ENCODE measurements around the gene ZNF511. TPM values are rescaled to one million over a fixed set of nuclear protein-coding genes. Genes with fewer than 3 reads are reported as not detected.
A peak's percentile ranks its signal among the peaks of the same experiment; 100 is the strongest.
"Not testable (repeated sequence)": the region's sequence is repeated elsewhere in the genome, so short reads cannot be mapped to it uniquely, and the experiment has no call there.

ZNF511 gene, protein sequence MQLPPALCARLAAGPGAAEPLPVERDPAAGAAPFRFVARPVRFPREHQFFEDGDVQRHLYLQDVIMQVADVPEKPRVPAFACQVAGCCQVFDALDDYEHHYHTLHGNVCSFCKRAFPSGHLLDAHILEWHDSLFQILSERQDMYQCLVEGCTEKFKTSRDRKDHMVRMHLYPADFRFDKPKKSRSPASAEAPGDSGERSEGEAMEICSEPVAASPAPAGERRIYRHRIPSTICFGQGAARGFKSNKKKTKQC
- 30.3 TPM for total RNA-seq

DNA sequence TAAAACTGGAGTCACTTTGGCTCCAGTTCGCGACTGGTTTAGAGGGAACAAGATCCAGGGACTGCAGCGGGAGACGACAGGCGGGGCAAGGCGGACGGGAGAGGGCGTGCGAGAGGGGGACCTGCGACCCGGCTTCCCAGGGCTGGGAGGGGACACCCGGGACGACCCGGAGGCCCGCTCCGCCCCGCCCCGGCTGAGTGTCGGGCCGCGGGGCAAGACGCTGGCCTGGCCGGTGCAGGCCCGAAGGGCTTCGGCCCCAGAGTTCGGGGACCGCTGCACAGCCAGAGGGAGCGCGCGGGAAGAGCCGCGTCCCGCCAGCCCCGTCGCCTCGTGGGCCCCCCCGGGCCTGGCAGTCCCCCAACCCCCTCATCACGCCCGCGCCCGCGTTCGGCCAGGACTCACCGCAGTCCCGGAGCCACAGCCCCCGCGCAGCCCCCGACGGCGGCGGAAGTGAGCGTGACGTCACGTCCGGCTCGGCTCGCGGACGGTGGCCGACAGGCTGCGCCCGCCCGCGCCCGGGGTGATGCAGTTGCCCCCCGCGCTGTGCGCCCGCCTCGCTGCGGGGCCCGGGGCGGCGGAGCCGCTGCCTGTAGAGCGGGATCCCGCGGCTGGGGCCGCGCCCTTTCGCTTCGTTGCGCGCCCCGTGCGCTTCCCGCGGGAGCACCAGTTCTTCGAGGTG lies at the start of gene ZNF511, which contains the start of gene TUBGCP2:
ZNF511 (plus strand) TSS at position 494 of the 679 bp plus-strand sequence; CDS start at position 524, 30 bp downstream.
TUBGCP2 (minus strand) TSS at position 452 of the 679 bp plus-strand sequence. CDS start 5,931 bp downstream, outside the sequence.
- Histone ChIP-seq H3K9me3 (ENCODE audit: control insufficient read depth in 3 of 3, low read length in 3 of 3) (no peaks in the 10 kb centered on the region), H3K4me1 (ENCODE audit: control insufficient read depth in 3 of 3, insufficient read depth in 3 of 3, low read length in 3 of 3) (peaks cover 20 to 38% (median 26%) of the 10 kb centered on the region in 3 donors), H3K4me3 (ENCODE audit: low read length in 3 of 3) (peak within 1 kb of the TSS; percentile 91 to 93 (median 92)), H3K27ac (ENCODE audit: low read depth, low read length) (peak within 1 kb of the TSS; percentile 93), H3K36me3 (ENCODE audit: control insufficient read depth in 3 of 3, insufficient read depth in 3 of 3, low read length in 3 of 3) (peaks cover 19 to 29% (median 27%) of the 10 kb centered on the region in 3 donors), H3K27me3 (ENCODE audit: control insufficient read depth in 3 of 3, insufficient read depth in 3 of 3, low read length in 3 of 3) (no peaks in the 10 kb centered on the region), H3K9ac (ENCODE audit: low read depth in 1 of 3, low read length in 3 of 3) (peak within 1 kb of the TSS; percentile 92 to 94 (median 92))

DNA sequence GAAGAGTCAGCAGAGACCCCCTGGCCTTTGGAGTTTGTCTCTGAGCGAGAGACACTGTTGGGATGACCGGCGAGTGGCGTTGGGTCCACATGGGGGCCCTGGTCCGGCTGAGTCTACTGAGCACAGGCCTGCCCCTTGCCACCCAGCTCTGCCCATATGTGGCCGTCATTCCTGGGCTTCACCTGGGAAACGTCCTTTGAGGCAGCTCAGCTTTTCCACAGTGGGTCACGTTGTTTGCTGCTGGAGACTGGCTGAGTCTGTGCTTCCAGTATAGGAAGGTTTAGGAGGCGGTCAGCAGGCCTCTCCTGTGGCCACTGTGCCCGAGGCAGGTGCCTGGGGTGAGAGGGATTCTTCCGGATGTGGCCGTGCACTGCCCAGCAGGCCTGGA lies 49.1 kb upstream of the ZNF511 start:
- peaks cover 27 to 46% (median 41%) of the 10 kb centered on the region in 3 donors for H3K4me1 ChIP-seq (ENCODE audit: control insufficient read depth in 3 of 3, insufficient read depth in 3 of 3, low read length in 3 of 3)
- H3K27ac ChIP-seq (ENCODE audit: low read depth, low read length), result peak overlapping the region; percentile 51
- peaks cover 0 to 2% (median 0%) of the 10 kb centered on the region in 3 donors for H3K36me3 ChIP-seq (ENCODE audit: control insufficient read depth in 3 of 3, insufficient read depth in 3 of 3, low read length in 3 of 3)
- no peaks in the 10 kb centered on the region for H3K27me3 ChIP-seq (ENCODE audit: control insufficient read depth in 3 of 3, insufficient read depth in 3 of 3, low read length in 3 of 3)
- no peaks in the 10 kb centered on the region for H3K9me3 ChIP-seq (ENCODE audit: control insufficient read depth in 3 of 3, low read length in 3 of 3)
- H3K9ac ChIP-seq (ENCODE audit: low read depth in 1 of 3, low read length in 3 of 3), result no peak overlapping the region
- no peak overlapping the region for H3K4me3 ChIP-seq (ENCODE audit: low read length in 3 of 3)

DNA sequence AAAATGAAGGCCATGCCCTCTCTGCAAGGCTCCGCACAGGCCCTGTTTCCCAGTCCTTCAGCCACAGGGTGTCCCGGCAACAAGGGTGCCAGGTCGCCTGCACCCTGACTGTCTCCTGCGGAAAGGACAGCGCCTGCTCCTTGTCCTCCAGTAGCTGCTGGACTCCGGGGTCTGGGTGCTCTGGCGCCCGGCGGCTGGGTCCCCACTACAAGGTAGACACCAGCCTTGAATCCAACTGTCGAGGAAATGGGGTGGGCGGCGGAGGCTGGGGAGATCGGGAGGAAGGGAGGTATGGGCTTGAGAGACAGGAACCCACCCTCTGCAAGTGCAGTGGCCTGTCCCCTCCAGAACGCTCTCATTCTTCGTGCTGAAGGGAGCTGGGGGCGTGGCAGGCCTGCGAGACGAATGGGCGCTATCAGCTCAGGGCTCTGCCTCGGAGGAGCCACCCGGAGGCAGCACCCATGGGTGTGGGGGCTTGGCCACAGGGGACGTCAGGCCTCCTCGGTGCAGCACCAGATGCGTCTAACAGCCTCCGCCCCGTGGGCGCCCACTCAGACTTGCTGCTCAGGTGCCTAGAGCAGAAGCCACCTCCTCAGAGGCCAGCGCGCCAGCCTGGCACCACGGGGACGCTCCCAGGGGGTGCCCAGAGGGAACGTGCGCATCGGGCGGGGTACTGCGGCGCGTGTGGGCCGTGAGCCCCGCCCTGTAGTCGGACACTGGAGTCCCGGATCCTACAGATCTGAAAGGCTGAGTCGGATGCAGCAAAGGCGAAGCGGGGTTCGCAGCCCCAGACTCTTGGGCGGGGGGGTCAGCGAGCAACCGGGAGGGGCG lies 47.6 kb upstream of the ZNF511 start:
- Histone ChIP-seq H3K4me1 (ENCODE audit: control insufficient read depth in 3 of 3, insufficient read depth in 3 of 3, low read length in 3 of 3) (peaks cover 27 to 46% (median 41%) of the 10 kb centered on the region in 3 donors), H3K4me3 (ENCODE audit: low read length in 3 of 3) (peak overlapping the region; percentile 63 to 79 (median 77))

DNA sequence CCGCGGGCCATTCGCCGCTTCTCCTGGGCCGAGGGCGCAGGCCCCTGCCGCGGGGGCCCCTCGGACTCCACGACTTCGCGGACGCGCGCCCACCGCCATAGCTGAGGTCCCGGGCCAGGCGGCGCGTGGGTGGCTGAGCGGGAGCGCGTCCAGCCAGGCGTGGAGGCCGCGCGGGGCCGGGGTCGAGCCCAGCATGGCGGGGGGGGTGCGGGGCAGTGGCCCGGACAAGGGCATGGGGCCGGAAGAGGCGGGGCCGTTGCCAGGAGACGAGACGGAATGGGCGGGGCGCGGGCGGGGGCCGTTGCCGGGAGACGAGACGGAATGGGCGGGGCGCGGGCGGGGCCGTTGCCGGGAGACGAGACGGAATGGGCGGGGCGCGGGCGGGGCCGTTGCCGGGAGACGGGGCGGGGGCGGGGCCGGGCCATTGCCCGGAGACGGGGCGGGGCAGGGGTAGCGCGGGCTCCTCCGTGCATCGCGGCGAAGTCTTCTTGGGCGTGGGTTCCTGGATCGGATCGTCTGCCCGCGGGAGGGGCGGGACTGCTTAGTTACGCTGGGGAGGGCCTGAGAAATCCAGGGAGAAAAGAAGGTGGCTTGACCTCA lies 46.9 kb upstream of the ZNF511 start:
- H3K9me3 ChIP-seq (ENCODE audit: control insufficient read depth in 3 of 3, low read length in 3 of 3), result no peaks in the 10 kb centered on the region
- peaks cover 0 to 2% (median 0%) of the 10 kb centered on the region in 3 donors for H3K36me3 ChIP-seq (ENCODE audit: control insufficient read depth in 3 of 3, insufficient read depth in 3 of 3, low read length in 3 of 3)
- H3K27me3 ChIP-seq (ENCODE audit: control insufficient read depth in 3 of 3, insufficient read depth in 3 of 3, low read length in 3 of 3), result no peaks in the 10 kb centered on the region
- H3K9ac ChIP-seq (ENCODE audit: low read depth in 1 of 3, low read length in 3 of 3), result peak overlapping the region in 2 of 3 donors; percentile 76 to 84
- H3K27ac ChIP-seq (ENCODE audit: low read depth, low read length), result peak overlapping the region; percentile 72
- H3K4me1 ChIP-seq (ENCODE audit: control insufficient read depth in 3 of 3, insufficient read depth in 3 of 3, low read length in 3 of 3), result peaks cover 27 to 46% (median 41%) of the 10 kb centered on the region in 3 donors
- peak overlapping the region; percentile 63 to 79 (median 77) for H3K4me3 ChIP-seq (ENCODE audit: low read length in 3 of 3)

More for the DNA sequence above, 47.6 kb upstream of the ZNF511 start:
- Histone ChIP-seq H3K9ac (ENCODE audit: low read depth in 1 of 3, low read length in 3 of 3) (peak overlapping the region; percentile 70 to 84 (median 76)), H3K9me3 (ENCODE audit: control insufficient read depth in 3 of 3, low read length in 3 of 3) (no peaks in the 10 kb centered on the region), H3K36me3 (ENCODE audit: control insufficient read depth in 3 of 3, insufficient read depth in 3 of 3, low read length in 3 of 3) (peaks cover 0 to 2% (median 0%) of the 10 kb centered on the region in 3 donors), H3K27ac (ENCODE audit: low read depth, low read length) (peak overlapping the region; percentile 72), H3K27me3 (ENCODE audit: control insufficient read depth in 3 of 3, insufficient read depth in 3 of 3, low read length in 3 of 3) (no peaks in the 10 kb centered on the region)

DNA sequence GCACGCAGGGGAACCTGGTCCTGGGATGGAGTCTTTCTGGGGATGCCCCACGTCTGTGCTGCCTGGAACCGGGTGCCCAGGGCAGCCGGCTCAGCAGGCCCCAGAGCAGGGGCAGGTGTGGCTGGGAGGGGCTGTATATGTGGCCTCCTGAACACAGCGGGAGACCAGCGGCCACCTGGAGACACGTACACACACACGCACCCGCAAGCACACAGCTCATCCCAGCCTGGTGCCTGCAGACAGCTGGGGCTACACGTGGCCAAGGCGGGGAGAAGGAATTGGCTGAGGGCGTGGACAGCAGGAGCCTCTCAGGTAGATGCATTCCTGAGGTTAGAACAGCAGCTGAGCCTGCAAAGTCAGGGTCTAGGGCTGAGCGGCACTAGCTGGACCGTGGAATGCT lies 46.0 kb upstream of the ZNF511 start:
- H3K4me1 ChIP-seq (ENCODE audit: control insufficient read depth in 3 of 3, insufficient read depth in 3 of 3, low read length in 3 of 3), result peaks cover 23 to 42% (median 36%) of the 10 kb centered on the region in 3 donors
- no peaks in the 10 kb centered on the region for H3K27me3 ChIP-seq (ENCODE audit: control insufficient read depth in 3 of 3, insufficient read depth in 3 of 3, low read length in 3 of 3)
- H3K9ac ChIP-seq (ENCODE audit: low read depth in 1 of 3, low read length in 3 of 3), result peak overlapping the region in 1 of 3 donors; percentile 25
- H3K4me3 ChIP-seq (ENCODE audit: low read length in 3 of 3), result no peak overlapping the region
- H3K27ac ChIP-seq (ENCODE audit: low read depth, low read length), result no peak overlapping the region
- H3K9me3 ChIP-seq (ENCODE audit: control insufficient read depth in 3 of 3, low read length in 3 of 3), result no peaks in the 10 kb centered on the region
- peaks cover 0 to 2% (median 0%) of the 10 kb centered on the region in 3 donors for H3K36me3 ChIP-seq (ENCODE audit: control insufficient read depth in 3 of 3, insufficient read depth in 3 of 3, low read length in 3 of 3)

DNA sequence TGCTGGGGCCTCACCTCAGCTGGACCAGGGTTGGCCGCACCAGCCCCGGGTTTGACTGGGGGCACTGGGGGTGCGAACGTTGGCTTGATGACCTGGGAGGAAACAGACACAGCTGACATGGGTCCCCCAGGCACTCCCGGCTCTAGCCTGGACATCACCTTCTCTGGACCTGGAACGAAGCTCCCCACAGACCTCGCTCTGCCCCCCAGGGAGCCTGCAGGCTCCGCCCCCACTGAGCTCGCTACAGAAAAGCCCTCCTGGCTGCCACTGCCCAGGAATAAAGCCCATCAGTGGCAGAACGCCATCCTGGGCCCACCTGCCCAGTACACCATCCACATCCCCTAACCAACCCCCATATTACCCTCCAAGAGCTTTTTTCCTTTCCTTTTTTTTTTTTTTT lies 45.0 kb upstream of the ZNF511 start:
- Histone ChIP-seq H3K27ac (ENCODE audit: low read depth, low read length) (no peak overlapping the region), H3K9ac (ENCODE audit: low read depth in 1 of 3, low read length in 3 of 3) (no peak overlapping the region), H3K4me1 (ENCODE audit: control insufficient read depth in 3 of 3, insufficient read depth in 3 of 3, low read length in 3 of 3) (peaks cover 18 to 32% (median 27%) of the 10 kb centered on the region in 3 donors), H3K27me3 (ENCODE audit: control insufficient read depth in 3 of 3, insufficient read depth in 3 of 3, low read length in 3 of 3) (no peaks in the 10 kb centered on the region), H3K4me3 (ENCODE audit: low read length in 3 of 3) (no peak overlapping the region), H3K9me3 (ENCODE audit: control insufficient read depth in 3 of 3, low read length in 3 of 3) (no peaks in the 10 kb centered on the region), H3K36me3 (ENCODE audit: control insufficient read depth in 3 of 3, insufficient read depth in 3 of 3, low read length in 3 of 3) (peaks cover 0 to 2% (median 0%) of the 10 kb centered on the region in 3 donors)

DNA sequence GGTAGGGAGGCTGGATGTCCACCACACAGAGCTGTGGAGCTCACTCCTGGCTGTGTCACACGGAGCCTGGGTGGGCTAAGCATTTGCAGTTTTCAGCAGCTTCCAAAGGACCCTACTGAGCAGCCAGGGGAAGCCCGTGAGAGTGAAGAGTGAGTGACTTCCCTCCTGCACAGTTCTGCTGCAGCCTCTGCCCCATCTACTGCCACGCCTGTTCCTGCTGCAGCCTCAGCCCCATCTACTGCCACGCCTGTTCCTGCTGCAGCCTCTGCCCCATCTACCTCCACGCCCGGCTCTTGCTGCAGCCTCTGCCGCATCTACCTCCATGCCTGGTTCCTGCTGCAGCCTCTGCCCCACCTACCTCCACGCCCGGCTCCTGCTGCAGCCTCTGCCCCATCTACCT lies 44.3 kb upstream of the ZNF511 start:
- Histone ChIP-seq H3K4me1 (ENCODE audit: control insufficient read depth in 3 of 3, insufficient read depth in 3 of 3, low read length in 3 of 3) (peaks cover 16 to 25% (median 25%) of the 10 kb centered on the region in 3 donors), H3K9me3 (ENCODE audit: control insufficient read depth in 3 of 3, low read length in 3 of 3) (no peaks in the 10 kb centered on the region), H3K9ac (ENCODE audit: low read depth in 1 of 3, low read length in 3 of 3) (no peak overlapping the region), H3K27me3 (ENCODE audit: control insufficient read depth in 3 of 3, insufficient read depth in 3 of 3, low read length in 3 of 3) (no peaks in the 10 kb centered on the region), H3K4me3 (ENCODE audit: low read length in 3 of 3) (no peak overlapping the region), H3K27ac (ENCODE audit: low read depth, low read length) (no peak overlapping the region), H3K36me3 (ENCODE audit: control insufficient read depth in 3 of 3, insufficient read depth in 3 of 3, low read length in 3 of 3) (peaks cover 0 to 2% (median 0%) of the 10 kb centered on the region in 3 donors)

DNA sequence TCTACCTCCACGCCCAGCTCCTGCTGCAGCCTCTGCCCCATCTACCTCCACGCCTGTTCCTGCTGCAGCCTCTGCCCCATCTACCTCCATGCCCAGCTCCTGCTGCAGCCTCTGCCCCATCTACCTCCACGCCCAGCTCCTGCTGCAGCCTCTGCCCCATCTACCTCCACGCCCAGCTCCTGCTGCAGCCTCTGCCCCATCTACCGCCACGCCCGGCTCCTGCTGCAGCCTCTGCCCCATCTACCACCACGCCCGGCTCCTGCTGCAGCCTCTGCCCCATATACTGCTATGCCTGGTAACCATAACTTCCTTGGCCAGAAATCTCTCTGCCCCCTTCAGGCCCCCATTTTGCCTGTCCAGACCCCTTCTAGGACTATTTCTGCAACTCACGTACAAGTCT lies 43.7 kb upstream of the ZNF511 start:
- H3K36me3 ChIP-seq (ENCODE audit: control insufficient read depth in 3 of 3, insufficient read depth in 3 of 3, low read length in 3 of 3); H3K27me3 ChIP-seq (ENCODE audit: control insufficient read depth in 3 of 3, insufficient read depth in 3 of 3, low read length in 3 of 3); H3K27ac ChIP-seq (ENCODE audit: low read depth, low read length); H3K4me3 ChIP-seq (ENCODE audit: low read length in 3 of 3); H3K9me3 ChIP-seq (ENCODE audit: control insufficient read depth in 3 of 3, low read length in 3 of 3); H3K9ac ChIP-seq (ENCODE audit: low read depth in 1 of 3, low read length in 3 of 3): not testable (repeated sequence)
- peaks cover 10 to 20% (median 19%) of the 10 kb centered on the region in 3 donors for H3K4me1 ChIP-seq (ENCODE audit: control insufficient read depth in 3 of 3, insufficient read depth in 3 of 3, low read length in 3 of 3)

DNA sequence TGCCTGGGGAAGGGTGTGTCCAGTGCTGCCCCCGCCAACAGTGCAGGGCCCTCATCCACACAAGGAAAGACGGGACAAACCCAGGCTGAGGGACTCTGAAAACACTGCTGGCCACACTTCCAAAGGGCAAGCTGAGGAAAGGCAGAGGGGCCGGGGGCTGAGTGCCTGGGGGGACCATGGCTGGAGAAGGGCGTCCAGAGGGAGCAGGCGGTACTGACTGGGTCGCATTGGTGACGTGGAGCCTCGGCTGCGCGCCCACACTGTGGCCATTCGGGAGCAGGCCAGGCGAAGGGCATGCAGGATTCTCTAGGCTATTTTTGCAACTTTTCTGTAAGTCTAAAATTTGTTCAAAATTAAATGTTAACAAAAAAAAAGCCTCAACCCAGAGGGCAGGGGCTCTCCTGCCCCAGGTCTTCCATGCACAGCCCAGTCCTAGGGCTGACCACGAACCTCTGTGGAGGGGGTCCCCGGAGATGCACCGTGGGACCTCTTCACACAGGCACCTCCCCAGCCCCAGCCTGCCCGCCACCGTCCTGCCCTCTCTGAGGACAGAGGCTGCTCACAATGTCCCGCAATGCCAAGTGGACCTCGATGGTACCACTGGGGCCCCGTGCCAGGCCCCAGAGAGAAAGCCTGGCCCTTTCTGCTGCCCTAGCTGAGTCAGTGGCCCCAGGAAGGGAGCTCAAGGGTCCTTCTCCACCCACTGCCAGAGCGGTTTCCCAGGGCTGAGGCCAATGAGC lies 42.5 kb upstream of the ZNF511 start:
- no peak overlapping the region for H3K9ac ChIP-seq (ENCODE audit: low read depth in 1 of 3, low read length in 3 of 3)
- no peaks in the 10 kb centered on the region for H3K9me3 ChIP-seq (ENCODE audit: control insufficient read depth in 3 of 3, low read length in 3 of 3)
- H3K27me3 ChIP-seq (ENCODE audit: control insufficient read depth in 3 of 3, insufficient read depth in 3 of 3, low read length in 3 of 3), result no peaks in the 10 kb centered on the region
- H3K36me3 ChIP-seq (ENCODE audit: control insufficient read depth in 3 of 3, insufficient read depth in 3 of 3, low read length in 3 of 3), result peaks cover 0 to 8% (median 4%) of the 10 kb centered on the region in 3 donors
- peaks cover 7 to 10% (median 7%) of the 10 kb centered on the region in 3 donors for H3K4me1 ChIP-seq (ENCODE audit: control insufficient read depth in 3 of 3, insufficient read depth in 3 of 3, low read length in 3 of 3)
- H3K4me3 ChIP-seq (ENCODE audit: low read length in 3 of 3), result no peak overlapping the region
- no peak overlapping the region for H3K27ac ChIP-seq (ENCODE audit: low read depth, low read length)

All from skeletal muscle tissue (tissue), 4 donors.